ENCODE data around the gene SURF4. TPM values are rescaled to one million over a fixed set of nuclear protein-coding genes. Genes with fewer than 3 reads are reported as not detected.
"Not testable (repeated sequence)": the region's sequence is repeated elsewhere in the genome, so short reads cannot be mapped to it uniquely, and the experiment has no call there.

SURF4 gene
- total RNA-seq, 1 donor from 2014 or later: 91.3 TPM

DNA sequence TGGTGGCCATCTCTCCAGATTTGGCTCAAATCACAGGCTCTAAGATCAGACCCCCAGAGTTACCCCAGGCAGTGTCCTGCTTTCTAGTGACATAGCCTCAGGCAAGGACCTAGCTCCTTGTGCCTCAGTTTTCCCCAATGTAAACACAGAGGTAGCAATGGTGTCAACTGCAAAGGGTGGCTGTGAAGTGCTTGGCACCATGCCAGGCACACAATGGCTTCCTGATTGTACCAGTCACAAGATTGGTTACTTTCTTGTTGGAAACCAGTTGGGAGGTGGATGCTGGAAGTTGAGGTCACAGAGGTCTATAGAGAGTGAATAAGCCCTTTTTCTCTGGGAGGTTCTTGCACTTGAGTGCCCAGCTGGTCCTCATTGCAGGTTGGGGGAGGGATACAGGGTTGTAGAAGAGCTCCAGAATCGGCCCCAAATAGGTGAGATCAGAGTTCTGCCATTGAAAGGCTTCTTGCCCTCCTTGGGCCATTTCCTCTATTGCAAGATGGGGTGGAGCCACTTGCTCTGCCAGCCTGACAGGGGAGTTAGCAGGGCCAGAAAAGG, 2.6 kb upstream of the SURF4 start:
- DNase-seq (ENCODE audit: low spot score) (no peak), ATAC-seq (no peak)
- intact Hi-C loops (cut with DNase I): no loop called here

DNA sequence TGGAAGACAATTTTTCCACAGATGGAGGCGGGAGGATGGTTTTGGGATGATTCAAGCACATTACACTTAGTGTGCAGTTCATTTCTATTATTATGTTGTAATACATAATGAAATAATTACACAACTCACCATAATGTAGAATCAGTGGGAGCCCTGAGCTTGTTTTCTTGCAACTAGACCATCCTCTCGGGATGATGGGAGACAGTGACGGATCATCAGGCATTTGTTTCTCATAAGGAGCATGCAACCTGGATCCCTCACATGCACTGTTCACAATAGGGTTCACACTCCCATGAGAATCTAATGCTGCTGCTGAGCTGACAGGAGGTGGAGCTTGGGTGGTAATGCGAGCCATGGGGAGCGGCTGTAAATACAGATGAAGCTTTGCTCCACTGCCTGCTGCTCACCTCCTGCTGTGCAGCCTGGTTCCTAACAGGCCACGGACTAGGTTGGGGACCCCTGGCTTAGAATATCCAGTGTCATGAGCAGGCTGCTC, 1.9 kb upstream of the SURF4 start:
- DNase-seq (ENCODE audit: low spot score) (no peak), ATAC-seq (no peak)
- intact Hi-C loops (cut with DNase I): no loop called here

DNA sequence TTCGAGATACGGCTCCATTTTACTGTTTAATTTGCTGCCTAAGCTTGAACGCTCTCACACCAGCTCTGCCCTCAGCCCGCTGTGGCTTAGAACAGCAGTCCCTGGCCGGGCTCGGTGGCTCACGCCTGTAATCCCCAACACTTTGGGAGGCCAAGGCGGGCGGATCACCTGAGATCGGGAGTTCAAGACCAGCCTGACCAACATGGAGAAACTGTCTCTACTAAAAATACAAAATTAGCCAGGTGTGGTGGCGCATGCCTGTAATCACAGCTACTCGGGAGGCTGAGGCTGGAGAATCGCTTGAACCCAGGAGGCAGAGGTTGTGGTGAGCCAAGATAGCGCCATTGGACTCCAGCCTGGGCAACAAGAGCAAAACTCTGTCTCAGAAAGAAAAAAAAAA, 1.4 kb upstream of the SURF4 start:
- ATAC-seq; intact Hi-C loops (cut with DNase I); DNase-seq (ENCODE audit: low spot score): not testable (repeated sequence)

DNA sequence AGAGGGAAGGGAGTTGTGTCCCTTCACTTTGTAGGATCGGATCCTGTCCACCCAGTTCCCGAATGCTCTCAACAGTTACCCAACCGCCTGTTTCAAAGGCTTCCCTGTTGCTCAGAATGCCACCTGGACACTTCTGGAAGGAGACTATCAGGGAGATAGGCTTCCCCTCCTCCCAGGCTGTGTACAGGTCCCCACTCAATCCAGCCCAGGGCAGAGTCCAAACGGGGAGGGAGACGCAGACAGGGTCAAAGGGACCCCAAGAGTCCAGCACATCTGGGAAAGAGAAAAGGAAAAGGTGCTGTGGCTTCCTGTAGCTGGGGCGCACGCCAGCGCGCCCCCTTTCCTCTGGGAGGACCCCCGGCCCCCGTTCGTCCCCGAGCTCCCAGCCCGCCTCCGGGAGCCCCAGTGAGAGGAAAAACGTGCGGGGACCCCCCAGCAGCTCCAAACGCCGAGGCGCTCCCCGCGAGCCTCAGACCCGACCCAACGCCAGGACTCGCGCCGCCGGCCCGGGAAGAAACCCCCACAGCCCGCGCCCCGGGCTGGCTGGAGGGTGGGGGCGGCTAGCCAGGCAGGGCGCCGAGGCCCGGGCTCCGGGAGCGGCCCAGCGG, 640 bp downstream of the SURF4 start:
- intact Hi-C loops (cut with DNase I): no loop called here
- ATAC-seq (peak; percentile 1), DNase-seq (ENCODE audit: low spot score) (no peak)

DNA sequence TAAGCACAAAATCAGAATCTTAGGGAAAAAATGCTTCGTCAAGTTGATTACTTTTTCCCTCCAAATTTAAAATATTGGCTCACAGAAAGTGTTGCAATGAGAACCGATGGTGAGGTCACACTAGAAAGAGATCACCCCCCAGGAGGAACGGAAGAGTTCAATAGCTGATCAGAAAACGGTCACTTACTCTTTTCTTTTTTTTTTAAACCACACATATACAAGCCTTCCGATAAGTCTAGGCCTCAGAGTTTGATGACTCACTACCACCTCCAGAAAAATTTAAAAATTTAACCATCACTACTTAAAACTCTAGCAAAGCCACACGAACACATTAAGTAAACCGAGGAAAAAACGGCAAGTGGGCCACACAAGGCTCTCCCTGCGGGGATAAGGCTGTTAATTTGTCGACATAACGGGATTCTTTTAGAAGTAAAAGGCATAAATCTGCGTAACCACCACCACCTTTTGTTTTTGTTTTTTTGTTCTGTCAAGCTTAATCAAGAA, 1.2 kb downstream of the SURF4 start:
- ATAC-seq (no peak), DNase-seq (ENCODE audit: low spot score) (no peak)
- intact Hi-C loops (cut with DNase I): no loop called here

DNA sequence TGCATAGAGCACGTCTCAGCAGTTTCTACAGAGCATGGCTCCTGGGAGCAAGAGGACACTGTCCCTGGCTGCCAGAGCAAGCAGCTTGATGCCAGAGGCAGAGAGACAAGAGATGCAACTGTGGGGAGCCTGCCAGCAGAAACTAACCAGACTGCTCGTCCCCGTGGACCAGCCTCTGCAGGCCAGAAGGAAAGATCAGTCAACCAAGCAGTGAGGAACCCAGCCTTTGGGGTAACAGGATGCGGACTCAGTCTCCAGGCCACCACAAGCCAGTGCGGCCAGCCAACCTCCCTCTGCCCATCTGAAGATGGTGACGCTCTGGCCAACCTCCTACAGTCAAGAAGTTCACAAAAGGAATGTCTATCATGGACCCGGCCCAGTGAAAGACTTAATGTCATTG, 3.7 kb downstream of the SURF4 start:
- intact Hi-C loops (cut with DNase I): no loop called here
- no peak for ATAC-seq
- no peak for DNase-seq (ENCODE audit: low spot score)

DNA sequence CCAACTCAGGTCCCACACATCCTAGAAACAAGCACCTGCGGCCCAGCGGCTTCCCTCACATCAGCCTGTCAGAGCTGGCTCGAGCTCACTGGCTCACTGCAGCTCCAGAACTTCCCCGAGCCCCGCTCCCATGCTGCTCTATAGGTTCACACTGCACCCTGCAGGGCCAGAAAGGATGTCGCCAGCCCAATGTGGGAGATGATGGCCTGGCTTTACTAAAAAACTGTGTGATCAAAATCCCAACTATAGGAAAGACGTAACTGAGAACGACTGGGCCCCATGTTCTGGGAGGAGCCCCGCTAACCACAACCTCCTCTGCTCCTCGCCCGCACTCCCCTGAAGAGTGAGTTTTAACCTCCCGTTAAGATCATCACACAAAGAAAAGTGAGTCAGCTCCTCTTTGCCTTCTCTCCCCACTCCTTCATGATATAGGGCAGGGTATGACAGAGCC, 4.6 kb downstream of the SURF4 start:
- ATAC-seq: no peak
- intact Hi-C loops (cut with DNase I): no loop called here

DNA sequence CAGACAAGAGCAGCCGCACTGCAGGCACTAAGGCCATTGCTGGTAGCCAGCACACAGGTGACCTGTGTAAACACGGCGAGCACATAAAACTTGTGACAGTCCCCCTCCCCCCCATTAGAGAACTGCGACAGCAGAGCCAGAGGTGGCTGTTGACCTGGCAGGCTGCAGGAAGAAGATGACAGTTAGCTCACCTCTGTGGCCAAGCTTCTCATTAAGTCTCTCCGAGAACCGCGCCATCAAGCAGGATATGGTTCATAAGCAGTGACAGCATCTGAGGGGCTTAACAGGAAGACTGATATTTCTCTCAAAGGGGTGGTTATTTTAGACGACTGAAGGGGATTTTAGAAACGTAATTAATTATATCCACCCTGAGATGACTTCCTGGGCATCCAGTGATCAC, 5.2 kb downstream of the SURF4 start:
- ATAC-seq (no peak), DNase-seq (ENCODE audit: low spot score) (no peak)
- intact Hi-C loops (cut with DNase I): no loop called here

More for the DNA sequence above, 4.6 kb downstream of the SURF4 start:
- no peak for DNase-seq (ENCODE audit: low spot score)

DNA sequence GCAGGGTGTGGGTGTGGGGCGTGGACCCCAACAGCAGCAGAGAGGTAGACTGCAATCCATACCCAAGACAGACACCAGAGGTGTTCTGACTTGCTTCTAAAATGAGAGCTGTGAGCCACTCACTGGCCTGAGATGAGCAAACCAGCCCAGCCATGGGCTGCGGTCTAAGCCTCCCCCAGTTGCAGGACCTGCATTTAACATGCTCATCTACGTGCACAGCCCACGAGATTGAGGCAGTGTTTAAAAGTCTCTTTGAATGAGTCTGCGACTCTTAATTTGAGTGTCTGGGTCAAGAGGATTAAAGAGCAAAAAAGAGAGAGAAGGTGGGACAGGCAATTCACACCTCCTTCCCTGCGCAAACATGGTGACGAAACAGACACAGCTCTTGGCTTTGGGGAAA, 5.9 kb downstream of the SURF4 start:
- ATAC-seq (no peak), DNase-seq (ENCODE audit: low spot score) (no peak)
- intact Hi-C loops (cut with DNase I): no loop called here

DNA sequence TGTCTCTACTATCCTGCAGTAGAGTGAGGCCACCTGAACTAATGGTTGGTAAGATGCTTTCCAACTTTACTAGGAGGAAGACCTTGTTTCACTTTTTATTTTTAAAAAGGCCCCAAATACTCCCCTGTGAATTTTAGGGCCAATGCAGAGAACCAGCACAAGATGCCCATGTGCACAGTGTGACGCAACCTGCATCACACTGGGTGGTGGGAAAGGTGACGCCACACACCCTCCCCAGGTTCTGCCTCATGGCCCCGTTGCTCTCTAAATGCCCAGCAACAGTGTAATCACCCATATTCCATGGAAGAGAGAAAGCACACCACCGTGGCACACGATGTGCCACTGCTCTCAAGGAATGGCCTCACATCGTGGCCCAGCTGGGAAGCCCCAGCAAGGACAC, 6.4 kb downstream of the SURF4 start:
- ATAC-seq (no peak), DNase-seq (ENCODE audit: low spot score) (no peak)
- intact Hi-C loops (cut with DNase I): no loop called here

DNA sequence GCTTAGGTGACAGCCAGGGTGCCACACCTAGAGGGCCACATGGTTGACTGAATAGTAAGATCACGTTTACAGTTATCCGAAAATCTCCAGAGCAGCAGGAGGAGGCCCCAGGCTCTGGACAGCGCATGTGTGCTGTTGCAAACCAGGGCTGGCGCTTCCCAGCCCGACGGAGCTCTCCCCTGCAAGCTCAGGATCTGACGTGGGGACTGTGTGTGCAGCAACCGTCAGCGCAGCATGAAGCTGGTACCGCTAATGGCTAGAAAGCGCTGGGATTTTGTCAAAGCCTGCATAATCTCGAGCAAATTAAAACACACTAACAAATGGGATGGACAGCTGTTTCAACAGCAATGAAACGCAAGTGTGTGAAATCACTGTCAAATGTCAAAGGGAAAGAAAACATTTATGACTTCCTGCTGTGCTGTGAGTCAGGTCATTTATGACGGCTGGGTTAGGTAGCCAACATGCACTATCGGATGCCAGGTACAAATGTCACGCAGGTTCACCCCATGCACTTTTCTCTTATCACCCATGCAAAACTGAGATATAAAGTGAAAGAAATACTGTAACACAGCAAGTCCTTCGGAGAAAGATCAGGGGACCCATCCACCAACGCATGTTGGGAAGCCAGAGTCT, 7.5 kb downstream of the SURF4 start:
- DNase-seq (ENCODE audit: low spot score): no peak
- intact Hi-C loops (cut with DNase I): no loop called here
- ATAC-seq: peak; percentile 38

DNA sequence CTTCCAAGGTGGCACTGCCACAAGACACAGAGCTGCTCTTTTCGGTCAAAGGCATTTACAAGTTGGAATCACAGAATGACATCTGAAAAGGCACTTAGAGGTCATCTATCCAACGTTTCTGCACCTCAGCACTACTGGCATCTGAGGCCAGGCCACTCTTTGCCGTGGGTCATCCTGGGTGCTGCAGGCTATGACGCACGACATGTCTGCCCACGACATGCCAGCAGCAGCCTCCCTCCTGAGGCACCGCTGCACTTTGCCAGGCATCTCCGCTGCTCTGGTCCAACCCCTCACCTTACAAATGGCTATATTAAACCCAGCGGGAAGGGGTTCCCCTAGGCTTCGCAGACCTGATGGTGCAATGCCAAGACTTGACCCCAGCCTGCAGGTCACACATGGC, 8.1 kb downstream of the SURF4 start:
- no peak for ATAC-seq
- no peak for DNase-seq (ENCODE audit: low spot score)
- intact Hi-C loops (cut with DNase I): no loop called here

DNA sequence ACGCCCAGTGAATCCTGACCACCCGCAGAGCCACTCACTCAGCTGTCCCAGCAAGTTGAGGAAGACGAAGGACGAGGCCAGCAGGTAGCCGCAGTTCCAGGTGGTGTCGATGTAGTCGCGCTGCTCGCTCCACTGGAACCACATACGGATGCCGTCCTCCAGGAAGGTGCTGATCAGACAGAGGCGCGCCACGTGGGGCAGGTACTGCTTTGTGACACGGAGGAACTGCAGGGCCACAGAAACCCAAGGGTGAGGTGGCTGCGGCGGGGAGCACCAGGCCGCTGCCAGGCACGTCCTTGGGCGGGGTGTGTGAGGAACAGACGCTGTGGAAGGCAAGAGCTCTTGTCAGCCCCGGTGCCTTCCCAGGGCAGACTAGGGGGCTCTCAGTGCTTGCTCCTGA, 8.6 kb downstream of the SURF4 start:
- no peak for ATAC-seq
- DNase-seq (ENCODE audit: low spot score): no peak
- intact Hi-C loops (cut with DNase I): no loop called here

DNA sequence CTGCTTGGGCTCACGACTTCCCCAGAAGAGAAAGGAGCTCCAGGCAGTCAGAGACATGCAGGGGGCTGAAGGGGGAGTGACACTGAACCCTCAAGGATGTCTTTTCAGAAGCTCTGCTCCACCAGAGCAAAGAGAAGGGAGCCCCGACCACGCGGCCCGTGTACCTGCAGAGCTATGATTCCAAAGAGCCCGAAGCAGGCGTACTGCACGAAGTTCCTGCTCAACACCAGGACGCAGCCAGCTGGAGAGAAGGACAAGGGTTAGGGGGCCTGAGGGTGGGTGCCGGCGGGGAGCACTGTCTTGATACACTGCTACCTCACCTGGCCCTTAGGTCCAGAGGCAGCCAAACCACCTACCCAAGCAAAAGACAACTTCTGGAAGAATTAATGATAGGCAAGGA, 9.4 kb downstream of the SURF4 start:
- intact Hi-C loops (cut with DNase I): no loop called here
- ATAC-seq (no peak), DNase-seq (ENCODE audit: low spot score) (no peak)

DNA sequence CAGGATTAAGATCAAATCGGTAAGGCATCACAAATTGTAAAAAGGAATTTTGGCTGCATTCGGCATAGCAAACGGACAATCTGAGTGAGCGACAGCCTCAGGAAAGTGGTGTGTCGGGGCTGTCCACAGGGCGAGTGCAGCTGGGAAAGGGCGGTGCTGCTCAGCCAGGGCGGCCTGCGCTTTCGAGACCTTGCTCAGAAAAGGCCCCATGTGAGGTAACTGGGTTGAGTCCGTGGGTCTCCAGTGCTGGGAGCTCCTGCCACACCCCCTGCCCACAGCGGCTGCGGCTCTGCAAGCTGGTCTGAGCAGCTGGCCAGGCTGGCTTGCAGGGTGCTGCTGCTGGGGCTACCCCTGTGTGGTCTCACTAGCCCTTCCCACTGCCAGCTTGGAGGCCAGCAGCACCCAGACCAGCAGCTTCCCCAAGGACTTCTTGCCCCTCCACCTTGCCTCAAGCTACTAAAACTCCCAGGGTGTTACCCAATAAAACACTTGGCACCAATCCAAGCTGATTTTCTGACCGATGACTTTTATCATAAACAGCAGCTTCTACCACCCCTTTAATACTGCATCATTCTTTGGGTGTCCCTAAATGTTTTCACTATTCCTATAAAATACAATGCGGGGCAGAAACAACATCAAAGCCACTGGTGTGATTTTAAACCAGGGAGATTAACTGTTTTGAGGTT, 13.4 kb downstream of the SURF4 start:
- DNase-seq (ENCODE audit: low spot score) (no peak), ATAC-seq (no peak)

DNA sequence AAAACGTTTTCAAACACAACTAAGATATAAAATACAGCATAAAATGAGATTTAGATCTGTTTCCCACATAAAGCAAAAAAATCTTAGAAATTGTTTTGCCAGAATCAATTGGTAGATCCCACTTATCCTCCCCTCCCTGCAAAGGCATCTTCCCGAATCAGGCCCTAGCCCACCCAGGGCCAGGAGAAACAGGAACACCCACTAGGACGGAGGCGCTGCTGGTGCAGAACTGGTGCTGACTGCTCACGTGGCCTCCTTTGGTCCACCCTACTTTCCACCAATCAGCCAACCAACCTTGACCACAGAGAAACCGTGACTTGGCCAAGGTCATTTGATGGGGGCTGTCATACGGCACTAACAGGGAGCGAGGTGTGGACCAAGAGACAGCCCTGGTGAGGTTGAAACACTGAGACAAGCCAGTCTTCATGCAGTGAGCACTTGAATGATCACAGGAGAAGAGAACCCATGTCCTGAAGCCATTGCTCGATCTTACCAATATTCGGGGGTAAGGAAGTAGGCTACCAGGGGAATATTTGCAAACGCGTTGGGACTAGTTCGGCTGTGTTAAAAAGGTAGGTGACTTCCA, 14.3 kb downstream of the SURF4 start:
- intact Hi-C loops (cut with DNase I): no loop called here
- ATAC-seq (no peak), DNase-seq (ENCODE audit: low spot score) (no peak)

More for the DNA sequence above, 13.4 kb downstream of the SURF4 start:
- intact Hi-C loops (cut with DNase I): no loop called here

DNA sequence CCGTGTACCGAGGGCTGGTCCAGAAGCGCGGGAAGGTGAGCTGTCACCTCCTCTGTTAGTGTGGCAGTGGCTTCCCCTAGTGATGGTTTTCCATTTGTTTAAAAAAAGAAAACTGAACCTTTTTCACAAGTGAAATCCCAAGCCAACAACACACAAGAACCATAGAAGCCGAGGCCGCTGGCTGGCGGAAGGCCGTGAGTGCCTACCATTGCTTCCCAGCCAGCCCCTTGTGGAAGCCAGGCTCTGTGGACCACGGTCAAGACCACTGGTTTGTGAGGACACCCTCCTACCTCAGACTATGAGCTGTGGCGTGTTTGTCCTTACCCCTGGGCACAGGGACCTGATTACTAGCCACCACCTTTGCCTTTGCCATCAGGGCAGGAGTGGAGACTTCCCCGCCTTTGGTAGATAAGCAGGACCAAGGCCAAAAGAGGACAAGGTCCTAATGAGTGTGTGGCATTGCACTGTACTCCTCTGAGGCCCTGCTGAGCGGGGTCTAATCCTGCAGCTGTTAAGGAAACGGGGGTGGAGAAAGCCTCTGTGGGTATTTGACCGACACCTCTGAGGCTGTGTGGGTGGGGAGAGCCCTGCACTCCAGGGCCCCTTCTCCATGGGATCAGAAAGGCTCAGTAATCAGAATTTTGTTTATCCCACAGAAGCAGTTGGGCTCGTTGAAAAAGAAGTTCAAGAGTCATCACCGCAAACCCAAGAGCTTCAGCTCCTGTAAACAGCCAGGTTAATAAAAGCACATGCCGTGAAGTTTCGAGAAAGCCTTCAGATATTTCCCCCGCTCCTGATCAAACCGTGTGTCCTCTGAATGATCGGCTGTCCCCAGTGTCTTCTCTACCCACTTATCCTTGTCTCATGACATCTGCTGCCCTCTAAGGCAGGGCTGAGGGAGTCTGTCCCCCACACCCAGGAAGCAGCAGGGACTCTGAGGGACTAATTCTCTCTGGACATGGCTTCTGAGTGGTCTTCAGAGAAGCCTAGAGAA, 15.2 kb downstream of the SURF4 start:
- DNase-seq (ENCODE audit: low spot score): no peak
- ATAC-seq: no peak
- intact Hi-C loops (cut with DNase I): no loop called here

DNA sequence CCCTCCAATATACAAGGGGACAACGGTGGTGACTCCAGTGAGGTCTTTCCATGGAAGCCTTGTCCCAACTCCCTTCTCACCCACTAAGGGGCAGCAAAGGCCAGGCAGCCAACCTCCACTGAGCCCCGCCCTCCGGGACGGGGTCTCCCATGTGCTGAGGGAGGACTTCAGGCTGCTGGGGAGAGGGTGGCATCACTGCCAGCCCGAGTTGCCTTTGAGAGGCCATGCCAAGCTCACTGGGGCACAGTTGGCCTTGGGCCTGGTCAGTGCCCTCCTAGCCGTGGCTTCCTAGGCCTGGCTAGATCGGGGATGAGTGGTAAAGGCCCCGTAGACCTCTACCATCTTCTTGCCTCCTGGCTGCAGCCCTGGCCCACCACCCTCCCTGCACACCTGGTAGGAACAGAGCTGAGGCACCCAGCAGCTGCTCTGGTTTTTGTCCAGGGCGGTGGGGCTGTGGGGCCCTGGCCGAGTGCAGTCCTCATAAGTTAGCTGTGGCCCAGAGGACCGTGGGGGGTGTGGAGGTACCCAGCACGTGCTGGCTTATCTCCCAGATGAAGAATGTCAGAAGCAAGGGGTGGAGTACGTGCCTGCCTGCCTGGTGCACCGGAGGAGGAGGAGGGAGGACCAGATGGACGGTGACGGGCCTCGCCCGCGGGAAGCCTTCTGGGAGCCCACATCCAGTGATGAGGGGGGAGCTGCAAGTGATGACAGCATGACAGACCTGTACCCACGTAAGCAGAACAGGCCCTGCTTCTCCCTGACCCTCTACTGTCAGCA, 16.3 kb downstream of the SURF4 start:
- no peak for DNase-seq (ENCODE audit: low spot score)
- intact Hi-C loops (cut with DNase I): no loop called here

More for the DNA sequence above, 16.3 kb downstream of the SURF4 start:
- ATAC-seq: peak; percentile 36
